HG02623 (cell line): ENCODE results near the gene NCK2.

ENCODE experiments used
- ATAC-seq: cut with Tn5 transposase; IDR thresholded peaks from one replicate; pipeline ENCODE4 v1.9.1; 2021; ENCODE audit warnings: moderate library complexity; ENCODE audit not compliant: unreplicated experiment

The NCK2 gene

DNA sequence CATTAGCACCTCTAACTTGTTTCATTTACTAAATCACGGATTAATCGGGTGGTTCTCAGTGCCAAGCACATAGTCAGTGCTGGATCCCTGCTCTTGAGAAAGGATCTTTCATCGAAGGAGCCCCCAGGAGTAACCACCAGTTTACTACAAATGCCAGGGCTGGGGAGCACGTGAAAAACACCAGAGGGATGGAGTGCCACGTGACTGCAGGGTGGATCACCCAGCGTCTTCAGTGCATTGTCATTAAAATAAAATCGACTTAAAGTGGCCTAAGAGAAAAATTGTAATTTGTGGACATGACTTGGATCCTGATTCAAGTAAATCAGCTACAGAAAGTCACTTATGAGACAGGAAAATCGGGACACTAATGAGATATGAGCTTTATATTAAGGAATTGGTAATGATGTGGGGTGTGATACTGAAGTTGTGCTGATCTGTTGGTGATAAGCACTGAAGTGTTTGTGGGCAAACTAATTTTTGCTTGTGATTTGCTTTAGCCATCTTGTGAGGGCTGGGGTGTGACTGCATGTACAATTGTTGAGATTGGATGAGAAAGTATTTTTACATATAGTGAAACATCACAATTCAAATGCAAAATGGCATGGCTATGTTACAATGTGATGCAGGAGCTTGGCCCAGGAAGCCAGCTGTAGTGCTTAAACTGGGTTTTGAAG, 63.8 kb downstream of the NCK2 start:
- ATAC-seq, result no peak

DNA sequence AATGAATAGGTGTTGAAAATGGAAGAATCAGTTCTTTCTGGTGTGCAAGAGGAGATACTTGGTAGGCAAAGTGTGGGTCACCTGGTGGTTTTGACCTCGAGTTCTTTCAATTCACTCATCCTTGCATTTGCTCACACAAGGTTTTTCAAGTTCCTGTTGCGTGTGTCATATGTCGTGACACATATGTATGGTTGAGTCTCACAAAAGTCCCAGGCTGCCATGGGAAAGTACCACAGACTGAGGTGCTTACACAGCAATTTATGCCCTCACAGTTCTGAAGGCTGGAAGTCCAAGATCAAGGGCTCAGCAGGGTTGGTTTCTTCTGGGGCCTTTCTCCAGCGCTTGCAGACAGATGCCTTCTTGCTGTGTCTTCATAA, 64.4 kb downstream of the NCK2 start:
- peak; percentile 35 for ATAC-seq

DNA sequence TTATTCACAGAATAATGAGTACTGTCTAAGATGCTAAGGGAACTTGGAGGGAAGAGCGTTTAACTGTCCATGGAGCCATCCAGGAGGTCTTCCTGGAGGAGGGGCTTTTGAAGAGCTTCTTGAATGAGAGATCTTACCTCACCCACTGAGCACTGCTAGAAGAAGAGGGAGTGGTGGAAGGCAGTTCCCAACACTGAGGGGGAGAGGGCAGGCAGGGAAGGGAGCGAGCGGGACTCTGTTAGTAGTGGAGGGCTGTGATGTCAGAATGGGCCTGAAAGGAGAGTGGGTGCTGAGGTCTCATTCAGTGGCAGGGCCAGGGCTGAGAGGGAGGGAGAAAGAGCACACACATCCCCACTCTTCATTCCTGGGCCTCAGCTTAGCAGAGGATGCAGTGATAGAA, 65.0 kb downstream of the NCK2 start:
- no peak for ATAC-seq

DNA sequence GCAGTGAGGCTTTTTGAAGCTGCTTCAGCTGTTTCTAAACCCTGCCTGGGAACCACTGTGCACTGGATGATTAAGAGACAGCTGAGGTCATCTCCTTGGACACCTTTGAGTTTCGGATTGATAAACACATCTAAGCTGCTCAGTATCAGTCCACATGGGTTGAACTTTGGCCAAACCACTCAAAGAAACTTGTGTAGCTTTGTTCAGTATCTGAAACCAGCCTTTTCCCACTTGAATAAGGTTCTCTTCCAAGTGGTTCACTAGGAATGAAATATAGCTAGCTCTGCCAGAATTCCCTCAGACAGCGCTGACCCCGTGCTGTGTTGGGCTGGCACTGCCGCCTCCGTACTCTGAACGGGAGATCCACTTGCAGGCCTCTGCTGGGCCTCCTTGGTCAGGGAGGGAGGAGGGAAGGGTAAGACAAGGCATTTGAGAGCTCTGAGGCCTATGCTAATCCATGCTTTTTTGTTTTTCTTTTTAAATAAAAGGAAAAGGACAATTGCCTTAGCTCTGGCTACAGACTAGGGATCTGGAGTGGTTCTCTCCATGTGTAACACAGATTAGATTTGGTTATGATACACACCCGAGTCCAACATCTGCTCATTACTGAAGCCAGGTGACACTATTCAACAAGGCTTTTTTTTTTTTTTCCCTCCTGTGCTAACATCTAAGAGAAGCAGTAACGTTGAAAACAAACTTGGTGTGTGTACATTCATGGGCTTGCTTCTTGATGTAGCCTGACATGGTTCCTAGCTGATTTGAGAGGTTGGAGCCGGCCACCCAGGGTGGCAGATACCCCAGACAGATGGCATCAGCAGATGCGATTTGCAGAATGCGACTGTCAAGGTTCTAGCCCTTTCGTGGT, 67.7 kb downstream of the NCK2 start:
- ATAC-seq, result peak; percentile 83

DNA sequence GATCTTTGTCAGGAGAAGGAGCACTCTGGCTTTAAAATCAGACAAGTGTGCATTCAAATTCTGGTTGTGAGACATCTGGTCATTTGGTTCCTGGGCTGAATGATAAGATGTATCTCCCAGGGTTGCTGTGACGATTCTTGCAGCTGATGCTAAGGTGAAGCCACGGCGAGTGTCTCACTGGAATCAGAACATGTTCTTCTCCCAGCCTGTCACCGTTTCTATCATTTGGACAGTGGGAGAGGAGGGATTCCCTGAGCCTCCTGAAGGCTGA, 68.3 kb downstream of the NCK2 start:
- no peak for ATAC-seq

DNA sequence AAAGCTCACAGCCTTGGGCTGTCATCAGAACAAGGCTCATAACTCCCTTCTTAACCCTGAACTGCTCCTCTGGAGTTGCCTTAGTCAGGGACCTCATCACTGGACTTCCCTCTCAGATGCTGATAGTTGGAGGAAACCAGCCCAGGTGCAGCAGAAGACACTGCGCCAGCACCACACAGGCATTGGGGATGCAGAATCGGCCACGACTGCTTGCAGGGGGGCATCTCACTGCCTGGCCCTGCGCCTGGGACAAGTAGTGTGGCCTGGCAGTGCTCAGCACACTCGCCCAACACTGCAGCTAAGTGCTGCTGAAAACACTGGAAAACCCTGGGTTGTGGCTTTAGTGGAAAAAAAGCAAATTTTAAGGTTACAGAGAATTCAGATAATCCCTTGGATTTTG, 68.7 kb downstream of the NCK2 start:
- no peak for ATAC-seq

DNA sequence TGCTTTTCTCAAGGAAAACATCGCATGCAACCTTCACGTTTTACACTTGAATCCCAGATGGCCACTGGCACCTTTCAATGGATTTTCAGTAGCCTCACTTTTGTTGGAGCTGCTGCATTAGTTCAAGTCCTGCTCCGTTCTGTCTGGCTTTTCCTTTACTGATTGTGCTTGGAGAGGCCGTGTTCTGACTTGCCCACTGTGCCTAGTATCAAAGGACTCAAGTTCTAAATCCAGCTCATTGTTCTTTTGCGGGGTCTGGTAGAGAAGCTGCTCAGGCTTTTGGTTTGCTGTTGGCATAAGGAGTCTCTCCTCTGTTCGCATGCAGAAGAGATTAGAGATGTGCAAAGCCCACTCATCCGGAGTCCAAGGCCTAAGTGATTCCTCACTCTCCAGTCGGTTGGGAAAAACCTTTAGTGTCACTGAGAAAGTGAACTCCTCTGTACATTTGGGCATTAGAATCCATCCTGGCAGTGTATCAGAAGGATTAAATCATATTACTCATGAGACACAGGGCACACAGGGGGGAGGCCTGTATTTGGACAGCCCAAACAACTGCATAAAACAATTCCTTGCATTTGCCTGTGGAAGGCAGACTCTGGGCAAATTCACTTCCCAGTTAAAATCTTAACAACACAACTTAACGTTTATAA, 69.7 kb downstream of the NCK2 start:
- ATAC-seq, result no peak

DNA sequence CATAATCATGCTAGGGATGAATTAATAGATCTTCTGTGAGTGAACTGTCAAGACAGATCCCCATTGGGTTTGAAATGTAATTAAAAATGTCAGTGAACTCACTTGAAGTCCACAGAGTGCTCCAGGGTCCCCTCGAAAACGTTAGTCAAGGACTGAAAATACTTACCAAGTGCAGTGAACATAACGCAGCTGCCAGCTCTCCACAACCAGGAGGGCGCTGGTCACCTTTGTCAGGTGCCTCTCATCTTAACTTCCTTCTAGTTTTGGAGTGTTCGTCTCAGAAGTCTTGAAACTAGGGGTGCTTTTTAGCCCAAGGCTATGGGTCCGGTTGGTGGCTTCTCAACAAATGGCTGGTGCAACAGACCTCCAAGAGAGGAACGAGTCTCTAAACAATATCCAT, 70.7 kb downstream of the NCK2 start:
- no peak for ATAC-seq

DNA sequence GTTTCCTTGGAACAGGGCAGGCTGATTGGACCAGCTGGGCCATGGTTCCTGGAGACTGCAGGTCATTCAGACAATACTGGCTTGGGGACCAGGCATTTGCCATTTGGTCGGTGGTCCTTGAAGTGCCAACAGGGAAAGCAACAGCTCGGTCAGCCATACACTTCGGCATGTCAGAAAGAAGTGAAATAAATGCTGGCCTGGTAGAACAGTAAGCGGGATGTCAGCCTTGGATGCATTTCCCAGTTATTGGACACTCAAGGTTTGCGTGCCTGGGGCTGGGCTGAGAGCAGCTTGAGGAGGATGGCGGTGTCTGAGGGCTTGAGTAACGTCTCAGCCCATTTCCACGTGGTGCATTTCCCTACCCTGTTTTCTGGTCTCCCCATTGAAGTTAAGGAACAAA, 75.4 kb downstream of the NCK2 start:
- ATAC-seq, result no peak

DNA sequence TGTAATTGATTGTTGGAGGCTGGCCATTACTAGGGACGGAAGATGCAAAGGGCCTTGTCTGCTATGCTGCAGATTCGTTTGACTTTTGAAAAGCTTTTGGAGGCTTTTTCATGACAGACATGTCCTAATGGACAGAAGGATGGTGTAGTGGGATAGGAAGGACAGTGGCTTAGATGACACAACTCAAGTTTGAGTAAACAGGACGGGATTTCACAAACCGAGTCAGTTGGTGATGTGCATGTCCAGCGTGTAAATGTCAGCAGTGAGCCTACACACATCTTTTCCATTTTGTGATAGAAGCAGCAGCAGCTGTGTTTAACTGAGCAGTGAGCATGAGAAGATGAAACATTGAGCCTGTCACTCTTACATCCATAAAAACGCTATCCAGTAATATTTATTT, 76.0 kb downstream of the NCK2 start:
- ATAC-seq, result no peak

DNA sequence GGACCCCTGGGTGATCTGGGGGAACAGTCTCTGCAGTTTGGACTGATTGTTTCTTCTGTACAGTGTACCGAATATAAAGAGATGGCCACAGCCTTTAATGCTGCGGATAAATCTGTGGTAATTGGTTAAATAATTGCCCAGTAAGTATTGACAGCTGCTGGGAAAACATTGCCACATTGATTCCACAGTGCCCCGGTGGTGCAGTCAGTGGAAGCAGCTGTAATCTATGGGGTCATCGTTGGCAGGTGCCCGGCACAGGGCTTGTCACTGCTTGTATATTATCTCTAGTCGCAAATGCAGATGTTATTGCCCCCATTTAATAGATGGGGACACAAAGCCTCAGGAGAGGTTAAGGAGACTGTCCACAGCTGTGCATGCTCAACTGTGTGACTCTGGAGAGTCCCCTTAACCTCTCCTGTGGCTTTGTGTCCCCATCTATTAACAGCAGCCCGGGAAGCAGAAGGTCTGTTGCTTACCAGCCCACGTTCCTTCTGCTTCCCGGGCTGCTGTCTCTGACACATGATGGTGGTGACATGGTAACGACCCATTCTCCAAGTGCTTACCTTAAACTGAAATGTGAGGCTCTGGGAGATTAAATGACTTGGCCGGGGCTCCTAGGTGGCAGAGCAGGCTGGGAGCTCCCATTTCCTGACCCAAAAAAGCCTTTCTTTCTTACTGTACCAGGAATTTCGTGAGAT, 76.9 kb downstream of the NCK2 start:
- ATAC-seq, result no peak

DNA sequence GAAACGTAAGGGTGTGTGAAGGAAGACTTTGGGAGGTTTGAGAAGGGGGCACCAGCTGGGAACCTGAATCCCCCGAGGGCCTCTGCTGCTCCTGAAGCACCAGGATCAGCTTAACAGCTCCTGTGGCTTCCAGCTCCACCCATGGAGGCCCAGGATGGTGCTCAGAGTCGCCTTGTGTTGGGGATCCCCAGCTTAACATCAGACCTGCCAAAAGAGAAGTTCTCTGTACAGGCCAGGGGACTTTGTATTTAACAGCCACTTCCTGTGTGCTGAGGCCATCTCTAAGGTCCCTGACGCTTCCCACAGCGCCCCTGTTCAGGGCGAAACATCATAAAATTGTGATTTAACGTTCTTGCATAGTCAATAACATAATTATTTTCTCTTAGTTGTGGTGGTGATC, 77.5 kb downstream of the NCK2 start:
- ATAC-seq, result peak; percentile 90

DNA sequence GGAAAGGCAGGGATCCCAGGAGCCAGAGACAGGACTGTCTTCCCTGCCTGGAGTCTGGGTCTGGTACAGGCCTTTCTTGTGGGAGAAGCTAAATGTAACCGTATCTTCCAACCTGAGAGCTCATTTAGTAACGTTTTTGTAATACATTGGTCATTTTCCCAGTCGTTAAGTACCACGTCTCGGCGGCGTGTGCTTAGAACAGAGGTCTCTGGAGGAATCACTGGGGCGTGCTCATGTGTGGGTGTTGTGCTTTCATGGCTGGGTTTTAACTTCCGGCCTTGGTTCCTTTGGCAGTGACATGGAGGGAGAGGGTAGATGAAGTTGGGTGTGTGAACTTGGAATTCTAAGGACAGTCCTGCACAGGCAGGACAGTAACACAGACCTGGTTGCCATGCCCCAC, 79.7 kb downstream of the NCK2 start:
- no peak for ATAC-seq

DNA sequence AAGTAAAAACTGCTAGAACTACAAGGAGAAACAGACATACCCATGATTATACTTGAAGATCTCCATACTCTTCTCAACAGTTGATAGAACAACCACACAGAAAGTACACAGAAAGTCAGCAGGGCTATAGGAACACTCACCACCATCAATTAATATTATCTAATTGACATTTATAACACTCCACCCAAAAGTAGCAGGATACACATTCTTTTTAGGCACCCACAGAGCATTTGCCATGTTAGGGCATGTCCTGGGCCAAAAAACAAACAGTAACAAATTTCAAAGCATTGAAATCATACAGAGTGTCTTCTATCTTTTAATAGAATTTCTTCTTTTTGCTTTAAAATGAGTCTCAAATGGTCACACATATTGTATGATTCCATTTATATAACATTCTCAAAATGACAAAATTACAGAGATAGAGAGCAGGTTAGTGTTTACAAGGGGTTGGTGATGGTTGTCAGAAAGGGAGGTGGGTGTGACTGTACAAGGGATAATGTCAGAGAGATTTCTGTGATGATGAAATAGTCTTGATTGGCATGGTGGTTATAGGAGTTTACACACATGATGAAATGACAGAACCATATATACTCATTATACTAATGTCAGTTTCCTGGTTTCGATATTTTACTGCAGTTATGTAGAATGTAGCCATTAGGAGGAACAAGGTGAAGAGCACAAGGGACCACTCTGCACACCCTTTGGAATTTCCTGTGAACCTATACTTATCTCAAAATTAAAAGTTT, 82.8 kb downstream of the NCK2 start:
- no peak for ATAC-seq

DNA sequence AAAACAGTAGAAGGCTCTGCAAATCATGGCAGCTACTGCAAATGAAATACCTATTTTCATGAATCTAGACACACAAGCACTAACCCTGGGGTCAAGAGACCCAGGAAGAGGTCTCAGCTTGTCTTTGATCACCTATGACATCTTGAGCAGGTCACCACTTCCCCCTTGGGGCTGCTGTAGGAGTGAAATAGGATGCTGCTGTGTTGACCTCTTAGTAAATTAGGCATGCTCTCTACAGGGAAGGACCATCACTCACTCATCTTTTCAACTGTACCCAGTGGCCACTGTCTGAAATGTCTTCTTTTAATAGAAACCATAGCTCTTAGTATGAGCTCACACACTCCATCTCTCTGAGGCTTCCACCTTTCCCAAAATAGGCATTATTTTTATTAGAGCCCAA, 83.8 kb downstream of the NCK2 start:
- no peak for ATAC-seq

DNA sequence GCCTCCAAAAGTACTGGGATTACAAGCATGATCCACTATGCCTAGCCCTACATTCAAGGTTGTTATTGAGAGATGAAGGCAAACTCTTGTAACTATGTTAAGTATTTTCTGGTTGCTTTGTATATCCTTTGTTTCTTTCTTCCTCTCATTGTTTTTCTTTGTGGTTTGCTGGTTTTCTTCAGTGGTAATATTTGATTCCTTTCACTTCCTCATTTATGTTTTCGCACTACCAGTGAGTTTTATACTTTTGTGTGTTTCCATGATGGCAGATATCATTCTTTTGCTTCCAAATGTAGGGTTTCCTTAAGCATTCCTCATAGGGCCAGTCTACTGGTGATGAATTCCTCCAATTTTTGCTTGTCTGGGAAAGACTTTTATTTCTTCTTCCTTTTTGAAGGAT, 90.2 kb downstream of the NCK2 start:
- ATAC-seq, result peak; percentile 86

DNA sequence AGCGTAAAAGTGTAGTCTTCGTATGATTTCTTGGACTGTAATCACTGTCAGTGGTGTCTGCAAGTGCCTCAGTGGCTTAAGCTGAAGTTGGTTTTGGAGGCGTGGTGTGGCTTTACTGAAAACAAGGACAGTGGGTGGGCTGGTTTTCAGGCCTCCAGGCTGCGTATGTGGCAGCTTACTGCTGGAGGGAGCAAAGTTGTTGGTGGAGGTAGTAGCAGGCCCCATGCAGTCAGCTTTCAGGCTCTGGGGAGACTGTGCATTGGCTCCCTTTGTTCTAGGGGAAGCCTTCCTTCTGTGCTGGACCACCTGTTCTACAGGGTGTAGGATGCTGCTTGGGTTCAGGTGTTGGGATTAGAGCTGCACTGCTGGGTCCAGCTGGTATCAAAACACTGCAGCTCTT, 91.6 kb downstream of the NCK2 start:
- no peak for ATAC-seq

DNA sequence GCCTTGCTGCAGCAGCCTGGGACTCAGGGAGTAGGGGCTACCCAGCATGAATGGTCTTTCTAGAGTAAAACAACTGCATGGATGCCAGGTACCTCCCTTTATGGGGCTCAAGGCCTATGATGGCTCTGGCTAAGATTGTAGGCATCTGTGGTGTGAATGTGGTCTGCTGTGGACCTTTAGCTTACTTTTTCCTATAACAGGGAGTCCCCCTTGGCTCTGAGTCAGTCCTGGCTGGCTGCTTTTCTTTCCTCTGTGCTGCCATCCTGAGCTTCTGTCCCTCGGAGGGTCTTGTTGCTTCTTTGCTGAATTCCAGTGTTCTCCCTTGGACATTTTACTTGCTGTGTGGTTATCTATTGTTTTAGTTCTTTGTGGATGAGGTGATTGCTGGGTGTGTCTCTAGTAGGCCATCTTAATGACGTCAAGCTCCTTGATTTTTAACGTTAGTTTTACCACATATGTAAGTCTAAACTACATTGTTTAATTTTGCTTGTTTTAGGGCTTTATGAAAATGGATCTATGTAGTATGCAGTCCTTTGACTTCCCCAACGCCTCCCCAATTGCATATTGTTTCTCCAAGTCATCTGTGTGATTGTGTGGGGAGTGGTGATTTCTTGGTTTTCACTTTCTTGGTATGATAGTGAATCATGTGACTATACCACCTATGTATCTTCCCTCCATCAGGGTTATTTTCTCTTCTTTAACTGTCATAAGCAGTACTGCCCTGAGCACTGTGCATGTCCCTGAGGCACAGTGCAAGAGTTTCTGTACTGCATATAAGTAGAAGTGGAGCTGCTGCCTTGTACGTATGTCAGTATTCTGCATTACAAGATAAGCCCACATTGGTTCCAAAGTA, 92.4 kb downstream of the NCK2 start:
- ATAC-seq, result no peak

DNA sequence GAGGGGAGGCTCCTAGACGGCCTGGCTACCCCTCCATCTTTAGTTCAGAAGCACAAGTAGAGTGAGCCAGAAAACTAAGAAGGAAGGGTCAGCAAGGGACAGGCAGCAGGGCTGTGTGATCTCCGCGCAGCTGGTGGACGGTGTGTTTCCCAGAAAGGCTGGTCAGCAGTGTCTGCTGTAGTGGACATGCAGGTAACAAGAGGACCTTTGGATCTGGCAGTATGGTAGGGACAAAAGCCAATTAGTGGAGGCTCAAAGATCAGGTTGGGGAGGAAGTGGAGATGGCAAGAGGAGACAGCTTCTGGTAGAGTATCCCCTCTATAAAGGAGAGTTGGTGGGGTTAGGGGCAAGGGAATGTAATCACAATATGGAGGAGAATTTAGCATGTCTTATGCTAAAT, 95.1 kb downstream of the NCK2 start:
- no peak for ATAC-seq

DNA sequence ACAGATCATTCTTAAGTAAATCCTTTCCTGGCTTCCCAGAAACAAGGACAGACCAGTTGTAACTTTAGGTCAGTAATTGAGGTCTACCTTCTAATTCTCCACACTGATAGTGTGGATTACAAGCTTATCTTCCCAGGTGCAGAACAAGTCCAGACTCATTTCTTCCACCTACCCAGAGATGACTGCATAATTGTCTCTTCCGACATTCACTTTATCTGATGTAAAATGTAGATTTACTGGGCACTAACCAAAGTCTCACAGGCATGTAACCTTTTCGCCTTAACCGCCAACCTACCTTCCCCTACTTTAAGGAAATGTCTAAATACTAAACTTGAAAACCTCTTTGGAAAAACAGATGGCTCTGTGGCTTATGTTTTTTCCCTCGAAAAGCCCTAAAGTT, 96.2 kb downstream of the NCK2 start:
- ATAC-seq, result no peak
